WTC11 (cell line): ENCODE measurements around the gene PRXL2A. TPM values are rescaled to one million over a fixed set of nuclear protein-coding genes. Genes with fewer than 3 reads are reported as not detected.
"Not testable (repeated sequence)": the region's sequence is repeated elsewhere in the genome, so short reads cannot be mapped to it uniquely, and the experiment has no call there.

Experiments
- ATAC-seq: fragments of 200-7000 bp; cut with Tn5 transposase; 2 replicates; pipeline ENCODE4 v1.10.0; 2021; ENCODE audit warnings: mild to moderate bottlenecking, moderate library complexity
- CTCF ChIA-PET: fragments of 300-600 bp; sonication (Branson Sonifier 250); formaldehyde crosslinking; loops from one replicate; lab custom pipeline; 2021; ENCODE audit warnings: antibody characterized with exemption; lab: Charles Lee
- POLR2A ChIA-PET: fragments of 350-600 bp; sonication (Branson Sonifier 250); formaldehyde crosslinking; loops from one replicate; lab custom pipeline; 2021; ENCODE audit warnings: antibody characterized with exemption; lab: Charles Lee
- DNase-seq: peaks from one replicate; pipeline ENCODE4 v3.0.0; 2021; ENCODE audit warnings: low spot score
- H3K27ac Mint-ChIP-seq: 2 replicates; pipeline ENCODE4 v1.8.0; 2021; ENCODE audit warnings: mixed read lengths
- H3K27me3 Mint-ChIP-seq: 2 replicates; pipeline ENCODE4 v1.8.0; 2021; ENCODE audit warnings: low read depth, mild to moderate bottlenecking, moderate library complexity, mixed read lengths
- H3K36me3 Mint-ChIP-seq: 2 replicates; pipeline ENCODE4 v1.8.0; 2021; ENCODE audit warnings: mixed read lengths
- H3K4me1 Mint-ChIP-seq: 2 replicates; pipeline ENCODE4 v1.8.0; 2022; ENCODE audit warnings: mixed read lengths
- H3K4me3 Mint-ChIP-seq: 2 replicates; pipeline ENCODE4 v1.8.0; 2021; ENCODE audit warnings: mild to moderate bottlenecking, moderate library complexity, mixed read lengths
- H3K9me3 Mint-ChIP-seq: 2 replicates; pipeline ENCODE4 v1.8.0; 2021; ENCODE audit warnings: mixed read lengths
- ATF1 ChIP-seq: sonication (generic); formaldehyde crosslinking; IDR thresholded peaks from 2 replicates; pipeline ENCODE4 v1.8.1; 2023; ENCODE audit warnings: mild to moderate bottlenecking, moderate library complexity, missing genetic modification reagents
- JAZF1 ChIP-seq: fragments of 250-450 bp; sonication (Bioruptor Pico); IDR thresholded peaks from 2 replicates; pipeline ENCODE4 v1.9.0; 2021; ENCODE audit warnings: moderate library complexity, mild to moderate bottlenecking, inconsistent platforms
- KAT7 ChIP-seq: sonication (generic); formaldehyde crosslinking; IDR thresholded peaks from 2 replicates; pipeline ENCODE4 v1.8.1; 2023; ENCODE audit warnings: missing genetic modification reagents, mild to moderate bottlenecking, borderline replicate concordance
- NR1H2 ChIP-seq: sonication (generic); formaldehyde crosslinking; IDR thresholded peaks from 2 replicates; pipeline ENCODE4 v1.9.0; 2021; ENCODE audit warnings: mild to moderate bottlenecking, moderate library complexity, missing genetic modification reagents
- NR2C2 ChIP-seq: sonication (generic); formaldehyde crosslinking; IDR thresholded peaks from 2 replicates; pipeline ENCODE4 v1.8.0; 2022; ENCODE audit warnings: mild to moderate bottlenecking, missing genetic modification reagents
- PRRX2 ChIP-seq: fragments of 250-450 bp; sonication (Bioruptor Pico); IDR thresholded peaks from 2 replicates; pipeline ENCODE4 v1.8.0; 2021; ENCODE audit warnings: mild to moderate bottlenecking
- SMAD4 ChIP-seq: sonication (generic); formaldehyde crosslinking; IDR thresholded peaks from 2 replicates; pipeline ENCODE4 v1.8.0; 2022; ENCODE audit warnings: mild to moderate bottlenecking, missing genetic modification reagents
- SOX15 ChIP-seq: fragments of 250-450 bp; sonication (Bioruptor Pico); IDR thresholded peaks from 2 replicates; pipeline ENCODE4 v1.9.0; 2021; ENCODE audit warnings: mild to moderate bottlenecking
- ZBTB43 ChIP-seq: sonication (generic); formaldehyde crosslinking; IDR thresholded peaks from 2 replicates; pipeline ENCODE4 v1.8.1; 2023; ENCODE audit warnings: mild to moderate bottlenecking, missing genetic modification reagents
- ZMAT4 ChIP-seq: fragments of 250-450 bp; sonication (Bioruptor Pico); IDR thresholded peaks from 2 replicates; pipeline ENCODE4 v1.9.0; 2021; ENCODE audit warnings: mild to moderate bottlenecking
- ZNF281 ChIP-seq: sonication (generic); formaldehyde crosslinking; IDR thresholded peaks from 2 replicates; pipeline ENCODE4 v1.8.0; 2023; ENCODE audit warnings: mild to moderate bottlenecking, missing genetic modification reagents
- ZNF317 ChIP-seq: sonication (generic); formaldehyde crosslinking; IDR thresholded peaks from 2 replicates; pipeline ENCODE4 v1.8.1; 2023; ENCODE audit warnings: low read depth, mild to moderate bottlenecking, moderate library complexity, missing genetic modification reagents, borderline replicate concordance
- ZNF532 ChIP-seq: fragments of 250-450 bp; sonication (Bioruptor Pico); IDR thresholded peaks from 2 replicates; pipeline ENCODE4 v1.9.0; 2021; ENCODE audit warnings: mild to moderate bottlenecking, borderline replicate concordance
- total RNA-seq: library from RNA; stranded (reverse); gene quantifications from 3 replicates; pipeline ENCODE4 v1.2.3, GENCODE V29; 2021

The PRXL2A gene
- total RNA-seq, 1 experiment from 2014 or later: 46.6 TPM

GRCh38 chr10:80476685-80477084 lies 68.3 kb downstream of the PRXL2A start (continued):
- TF ChIP-seq ZNF317 (CRISPR knock-in tag) (no peak), SOX15 (CRISPR knock-in tag) (no peak), ATF1 (CRISPR knock-in tag) (no peak), JAZF1 (CRISPR knock-in tag) (no peak)

GRCh38 chr10:80477813-80478212 lies 69.5 kb downstream of the PRXL2A start:
- CTCF ChIA-PET: interaction anchor here (3.5 kb wide), 1 partner anchor 27 kb away, joined by 23 read pairs; no protein-coding TSS in a partner anchor
- TF ChIP-seq ZNF532 (CRISPR knock-in tag): no peak
- no peak for TF ChIP-seq SMAD4 (CRISPR knock-in tag)
- no peak for TF ChIP-seq ZBTB43 (CRISPR knock-in tag)
- TF ChIP-seq ZNF317 (CRISPR knock-in tag): no peak
- no peak for TF ChIP-seq NR2C2
- no peak for TF ChIP-seq PRRX2
- TF ChIP-seq NR1H2 (CRISPR knock-in tag): no peak
- no peak for TF ChIP-seq ZNF281 (CRISPR knock-in tag)
- TF ChIP-seq ZMAT4: no peak
- no peak for TF ChIP-seq KAT7 (CRISPR knock-in tag)
- no peak overlapping the region for H3K4me3 Mint-ChIP-seq
- H3K27ac Mint-ChIP-seq: no peak overlapping the region
- H3K36me3 Mint-ChIP-seq: peaks cover 23% of the 10 kb centered on the region
- POLR2A ChIA-PET: no interaction called here
- peaks cover 52% of the 10 kb centered on the region for H3K4me1 Mint-ChIP-seq
- H3K9me3 Mint-ChIP-seq: peaks cover 11% of the 10 kb centered on the region
- DNase-seq (no peak), ATAC-seq (no peak)
- H3K27me3 Mint-ChIP-seq: no peaks in the 10 kb centered on the region

- not testable (repeated sequence) for H3K4me3 Mint-ChIP-seq, ATAC-seq, H3K27ac Mint-ChIP-seq
These were observed 72.0 kb downstream of the PRXL2A start for GRCh38 chr10:80480373-80480772.

More at GRCh38 chr10:80480373-80480772, 72.0 kb downstream of the PRXL2A start:
- DNase-seq, POLR2A ChIA-PET, H3K27me3 Mint-ChIP-seq: not testable (repeated sequence)
- Mint-ChIP-seq H3K4me1 (peaks cover 50% of the 10 kb centered on the region), H3K36me3 (peaks cover 20% of the 10 kb centered on the region), H3K9me3 (peaks cover 11% of the 10 kb centered on the region)
- CTCF ChIA-PET: interaction anchor here (2.0 kb wide), 1 partner anchor 25 kb away, joined by 9 read pairs; no protein-coding TSS in a partner anchor
